Transverse colon (tissue), 4 donors: Measurements from ENCODE around the gene CLCNKB. TPM values are rescaled to one million over a fixed set of nuclear protein-coding genes. Genes with fewer than 3 reads are reported as not detected.

Source experiments
- DNase-seq: peaks from one replicate; pipeline ENCODE4 v3.0.0-alpha.2; 2019
- H3K27ac ChIP-seq, 4 donors: fragments of 200-600 bp; sonication (generic); 2 replicates each; pipeline ENCODE4 v1.5.1; 2016 to 2018; ENCODE audit warnings: inconsistent platforms in 4 of 4
- H3K27me3 ChIP-seq: fragments of 200-600 bp; sonication (generic); 2 replicates; pipeline ENCODE4 v1.5.1; 2017; ENCODE audit warnings: inconsistent platforms
- H3K36me3 ChIP-seq, 4 donors: fragments of 200-600 bp; sonication (generic); 2 replicates each; pipeline ENCODE4 v1.5.1; 2017 to 2019; ENCODE audit warnings: inconsistent platforms in 4 of 4
- H3K4me1 ChIP-seq, 4 donors: fragments of 200-600 bp; sonication (generic); 2 replicates each; pipeline ENCODE4 v1.5.1; 2017 to 2020; ENCODE audit warnings: inconsistent platforms in 4 of 4
- H3K4me3 ChIP-seq, 4 donors: fragments of 200-600 bp; sonication (generic); 1 replicate in 1 of 4; 2 replicates in 3 of 4; pipeline versions ENCODE4 v1.5.1 to v1.6.1; 2017 to 2019; ENCODE audit warnings: inconsistent platforms in 4 of 4
- H3K9me3 ChIP-seq, 2 donors: fragments of 200-600 bp; sonication (generic); 2 replicates each; pipeline ENCODE4 v1.5.1; 2017 to 2019; ENCODE audit warnings: inconsistent platforms in 2 of 2
- CTCF ChIP-seq, 5 experiments: fragments of 200-600 bp in 3 of 5; fragments of 450-650 bp in 2 of 5; sonication (generic) in 3 of 5; IDR thresholded peaks; 1 replicate in 2 of 5; 2 replicates in 3 of 5; pipeline ENCODE4 v1.5.1; 2016 to 2017; ENCODE audit warnings: antibody characterized with exemption in 5 of 5, inconsistent platforms in 3 of 5, mild to moderate bottlenecking in 2 of 5, moderate library complexity in 1 of 5
- EP300 ChIP-seq: sonication (generic); formaldehyde crosslinking; IDR thresholded peaks from one replicate; pipeline ENCODE4 v1.6.1; 2017; ENCODE audit warnings: antibody characterized with exemption, low read depth
- POLR2A ChIP-seq: fragments of 450-650 bp; IDR thresholded peaks from one replicate; pipeline ENCODE4 v1.6.1; 2016; ENCODE audit warnings: antibody characterized with exemption, mild to moderate bottlenecking, moderate library complexity
- POLR2AphosphoS5 ChIP-seq, 3 donors: sonication (generic); formaldehyde crosslinking; IDR thresholded peaks; one replicate each; pipeline ENCODE4 v1.6.1; 2016; ENCODE audit warnings: antibody characterized with exemption in 3 of 3
- WGBS, 2 donors: methylation state at CpG; one replicate each; pipeline ENCODE4 v1.1.5; 2018; ENCODE audit warnings: low coverage in 1 of 2; 5-methylcytosine and 5-hydroxymethylcytosine counted together
- in situ Hi-C, 4 donors: fragments of 200-750 bp; cut with MboI; loops; one replicate each; pipeline versions ENCODE4 v1.15.0 to v1.15.1; 2017; ENCODE audit warnings: low sequenced_read_pairs in 3 of 4, low pct_ligation_motif_present in 1 of 4, low pct_unique_long_range_greater_than_20kb in 1 of 4
- intact Hi-C: fragments of 100-400 bp; cut with DNase I; formaldehyde crosslinking; loops from one replicate; pipeline ENCODE4 v1.15.1; 2023; ENCODE audit warnings: low total_unique reads
- total RNA-seq, 4 donors: library from RNA; depleted of rRNA; stranded (reverse); fragments of >200 nt; gene quantifications; one replicate each; pipeline ENCODE4 v1.1.0, GENCODE V29; 2016

Gene CLCNKB
- total RNA-seq, 4 donors from 2014 or later = 0.48 to 1.1 TPM; not detected in 2

- H3K4me1 ChIP-seq = no peaks in the 10 kb centered on the region
- 88 to 95% methylated on average over 12 to 21 of the region's 21 CpGs for WGBS, 2 donors
- intact Hi-C loops (no loop called here), in situ Hi-C loops (loop anchor here in 1 of 4 donors (25.0 kb wide), 1 partner anchor 268 kb away; the partner anchor contains the start of genes FBXO42 and SZRD1)
- no peaks in the 10 kb centered on the region for H3K9me3 ChIP-seq
- H3K27ac ChIP-seq = no peak overlapping the region
- no peaks in the 10 kb centered on the region for H3K36me3 ChIP-seq
- peaks cover 5% of the 10 kb centered on the region for H3K27me3 ChIP-seq
- DNase-seq = no peak
- TF ChIP-seq POLR2AphosphoS5 (IDR thresholded peaks at IDR 0.05) = no peak
- TF ChIP-seq POLR2A = no peak
- no peak for TF ChIP-seq EP300
- TF ChIP-seq CTCF (IDR thresholded peaks at IDR 0.05) = no peak
- H3K4me3 ChIP-seq = no peak overlapping the region
Observed at GRCh38 chr1:16094453-16095158, 51.0 kb downstream of the CLCNKB start.

- Histone ChIP-seq H3K4me3 (no peak overlapping the region), H3K27ac (no peak overlapping the region), H3K27me3 (peaks cover 5% of the 10 kb centered on the region), H3K4me1 (no peaks in the 10 kb centered on the region), H3K9me3 (no peaks in the 10 kb centered on the region), H3K36me3 (no peaks in the 10 kb centered on the region)
- no peak for DNase-seq
- intact Hi-C loops = no loop called here
- no peak for TF ChIP-seq POLR2AphosphoS5 (IDR thresholded peaks at IDR 0.05)
- in situ Hi-C loops = loop anchor here in 1 of 4 donors (25.0 kb wide), 1 partner anchor 267 kb away; the partner anchor contains the start of genes FBXO42 and SZRD1
- 70% methylated on average over 9 of the region's 9 CpGs; no CpG with 5 or more reads in 1 of the 2 donors for WGBS, 2 donors
Observed at GRCh38 chr1:16095447-16095846, 51.9 kb downstream of the CLCNKB start.

DNA sequence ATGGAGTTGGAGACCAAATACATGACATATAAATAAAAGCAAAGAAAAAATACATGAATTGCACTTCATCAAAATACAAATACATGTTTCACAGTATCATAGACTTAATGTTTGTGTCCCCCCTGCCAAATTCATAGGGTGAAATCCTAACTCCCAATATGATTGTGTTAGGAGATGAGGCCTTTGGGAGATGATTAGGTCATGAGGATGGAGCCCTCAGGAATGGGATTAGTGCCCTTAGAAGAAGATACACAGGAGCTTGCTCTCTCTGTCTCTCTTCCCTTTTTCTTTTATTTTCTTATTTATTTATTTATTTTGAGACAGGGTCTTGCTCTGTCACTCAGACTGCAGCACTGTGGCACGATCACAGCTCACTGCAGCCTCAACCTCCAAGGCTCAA is 55.8 kb downstream of the CLCNKB start:
- Histone ChIP-seq H3K4me1 (no peaks in the 10 kb centered on the region), H3K4me3 (no peak overlapping the region), H3K27me3 (peaks cover 5% of the 10 kb centered on the region), H3K27ac (no peak overlapping the region), H3K9me3 (no peaks in the 10 kb centered on the region), H3K36me3 (no peaks in the 10 kb centered on the region)
- intact Hi-C loops = loop anchor here (2.0 kb wide), 1 partner anchor 53 kb away; no protein-coding TSS in a partner anchor
- in situ Hi-C loops = loop anchor here in 1 of 4 donors (25.0 kb wide), 1 partner anchor 263 kb away; the partner anchor contains the start of genes FBXO42 and SZRD1
- TF ChIP-seq CTCF (IDR thresholded peaks at IDR 0.05) = no peak
- no peak for TF ChIP-seq POLR2AphosphoS5 (IDR thresholded peaks at IDR 0.05)
- no peak for TF ChIP-seq EP300
- no peak for TF ChIP-seq POLR2A
- no peak for DNase-seq
- WGBS, 2 donors = 83% methylated on average over 1 of the region's 1 CpG; no CpG with 5 or more reads in 1 of the 2 donors

DNA sequence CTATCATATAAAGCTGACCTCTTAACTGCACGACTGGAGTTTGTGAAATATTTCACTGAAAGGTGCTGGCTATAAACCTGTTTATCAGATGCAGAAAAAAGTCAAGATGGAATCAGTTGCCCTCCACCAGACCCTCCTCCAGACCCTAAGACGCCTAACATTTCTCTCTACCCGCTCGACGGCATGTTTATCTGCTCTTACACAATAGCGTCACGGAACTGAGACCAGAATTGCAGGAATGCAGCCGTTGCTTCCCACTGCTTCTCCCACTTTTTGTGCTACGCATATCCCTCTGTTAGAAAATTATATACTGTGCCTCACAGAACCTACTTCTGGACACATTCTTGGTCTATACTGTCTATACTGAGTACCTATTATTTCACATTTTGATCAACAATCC is 58.0 kb downstream of the CLCNKB start:
- DNase-seq = no peak
- WGBS, 2 donors = 54 to 63% methylated on average over 7 to 9 of the region's 9 CpGs

More for the DNA sequence above, 58.0 kb downstream of the CLCNKB start:
- no peak overlapping the region for H3K4me3 ChIP-seq
- H3K9me3 ChIP-seq = no peaks in the 10 kb centered on the region
- H3K4me1 ChIP-seq = no peaks in the 10 kb centered on the region
- TF ChIP-seq CTCF (IDR thresholded peaks at IDR 0.05) (no peak), POLR2AphosphoS5 (IDR thresholded peaks at IDR 0.05) (no peak), POLR2A (no peak), EP300 (no peak)
- in situ Hi-C loops (no loop called here), intact Hi-C loops (no loop called here)
- no peaks in the 10 kb centered on the region for H3K27me3 ChIP-seq
- no peaks in the 10 kb centered on the region for H3K36me3 ChIP-seq
- H3K27ac ChIP-seq = no peak overlapping the region

Other genes with a start within 250 kb of the CLCNKB start
- gene UQCRHL, start 236.1 kb upstream of the CLCNKB start, total RNA-seq = 1 to 10 TPM in 3 of 4 donors, under 1 TPM in 1; 0.75 to 3.0 (median 1.7) TPM
- gene SPEN, start 196.1 kb upstream of the CLCNKB start, total RNA-seq = 10 to 100 TPM; 28.4 to 81.9 (median 42.6) TPM
- gene ZBTB17, start 67.7 kb upstream of the CLCNKB start, total RNA-seq = 100 to 1,000 TPM in 1 of 4 donors, 10 to 100 TPM in 3; 33.3 to 113 (median 50.5) TPM
- not detected for gene SRARP, start 39.5 kb upstream of the CLCNKB start, total RNA-seq
- gene HSPB7, start 25.7 kb upstream of the CLCNKB start, total RNA-seq = 10 to 100 TPM in 2 of 4 donors, 1 to 10 TPM in 2; 6.0 to 63.1 (median 9.2) TPM
- 10 to 100 TPM in 1 of 4 donors, under 1 TPM in 2, not detected in 1; 0.68 to 21.7 (median 0.79) TPM for gene CLCNKA, start 21.7 kb upstream of the CLCNKB start, total RNA-seq
- gene FAM131C, start 29.9 kb downstream of the CLCNKB start, total RNA-seq = 1 to 10 TPM in 1 of 4 donors, not detected in 3; 1.2 TPM
- 10 to 100 TPM in 3 of 4 donors, 1 to 10 TPM in 1; 2.6 to 68.8 (median 30.5) TPM for gene EPHA2, start 112.3 kb downstream of the CLCNKB start, total RNA-seq
- 10 to 100 TPM in 2 of 4 donors, 1 to 10 TPM in 2; 5.7 to 46.8 (median 10.8) TPM for gene ARHGEF19, start 168.9 kb downstream of the CLCNKB start, total RNA-seq
- 10 to 100 TPM in 1 of 4 donors, 1 to 10 TPM in 2, under 1 TPM in 1; 0.60 to 12.3 (median 4.3) TPM for gene CPLANE2, start 193.4 kb downstream of the CLCNKB start, total RNA-seq